HG02981 (cell line): ENCODE results near the gene APOA5.
"Not testable (repeated sequence)": the region's sequence is repeated elsewhere in the genome, so short reads cannot be mapped to it uniquely, and the experiment has no call there.

Source experiments
- ATAC-seq: cut with Tn5 transposase; IDR thresholded peaks from one replicate; pipeline ENCODE4 v1.9.1; 2021; ENCODE audit warnings: mild to moderate bottlenecking, moderate library complexity; ENCODE audit not compliant: unreplicated experiment

APOA5 gene

DNA sequence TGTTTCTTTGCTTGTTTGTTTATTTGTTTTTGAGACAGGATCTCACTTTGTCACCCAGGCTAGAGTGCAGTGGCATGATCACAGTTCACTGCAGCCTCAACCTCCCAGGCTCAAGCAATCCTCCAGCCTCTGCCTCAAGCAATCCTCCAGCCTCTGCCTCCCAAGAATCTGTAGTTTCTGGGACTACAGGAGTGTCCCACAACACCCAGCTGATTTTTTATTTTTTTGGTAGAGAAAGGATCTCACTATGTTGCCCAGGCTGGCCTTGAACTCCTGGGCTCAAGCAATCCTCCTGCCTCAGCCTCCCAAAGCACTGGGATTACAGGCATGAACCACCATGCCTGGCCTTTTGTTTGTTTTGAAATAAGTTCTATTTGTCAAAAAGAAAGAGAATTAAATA is 10.0 kb upstream of the APOA5 start:
- not testable (repeated sequence) for ATAC-seq

DNA sequence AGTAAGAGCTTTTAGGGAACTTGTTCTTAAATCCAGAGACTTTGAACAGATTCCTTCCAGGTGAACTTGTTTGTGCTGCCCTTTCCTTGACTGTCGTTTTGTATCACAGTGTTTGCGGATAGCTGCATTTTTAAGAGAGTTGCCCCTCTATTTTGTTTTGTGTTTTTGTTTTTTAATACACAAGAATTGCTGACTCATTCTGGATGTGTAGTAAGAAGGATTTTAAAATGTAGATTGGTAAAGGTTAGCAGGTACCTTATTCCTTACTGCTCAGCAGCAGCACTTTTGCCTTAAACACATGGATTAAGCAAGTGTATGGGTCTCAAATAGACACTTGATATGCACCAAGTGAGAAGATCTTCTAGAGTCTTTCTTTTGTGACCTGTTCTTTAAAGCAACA is 8.9 kb upstream of the APOA5 start:
- ATAC-seq, result no peak

DNA sequence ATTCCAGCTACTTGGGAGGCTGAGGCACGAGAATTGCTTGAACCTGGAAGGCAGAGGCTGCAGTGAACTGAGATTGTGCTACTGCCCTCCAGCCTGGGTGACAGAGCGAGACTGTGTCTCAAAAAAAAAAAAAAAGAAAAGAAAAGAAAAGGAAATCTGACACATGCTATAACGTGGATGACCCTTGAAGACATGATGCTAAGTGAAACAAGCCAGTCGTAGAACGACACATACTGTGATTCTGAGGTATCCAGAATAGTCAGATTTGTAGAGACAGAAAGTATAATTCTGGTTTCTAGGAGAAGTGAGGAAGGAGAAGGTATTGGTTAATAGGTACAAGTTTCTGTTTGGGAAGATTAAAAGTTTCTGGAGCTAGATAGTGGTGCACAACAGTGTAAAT is 6.7 kb upstream of the APOA5 start:
- ATAC-seq, result no peak

DNA sequence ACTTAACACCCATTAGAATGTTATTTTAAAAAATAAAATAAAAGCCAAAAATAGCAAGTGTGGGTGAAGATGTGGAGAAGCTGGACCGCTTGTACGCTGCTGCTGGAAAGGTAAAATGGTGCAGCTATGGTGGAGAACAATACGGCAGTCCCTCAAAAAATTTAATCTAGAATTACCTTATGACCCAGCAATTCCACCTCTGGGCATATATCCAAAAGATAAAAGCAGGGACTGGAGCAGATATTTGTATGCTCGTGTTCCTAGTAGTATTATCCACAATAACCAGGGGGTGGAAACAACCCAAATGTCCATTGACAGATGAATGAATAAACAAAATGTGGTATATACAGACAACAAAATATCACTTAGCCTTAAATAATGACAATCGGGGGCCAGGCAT is 6.1 kb upstream of the APOA5 start:
- no peak for ATAC-seq

DNA sequence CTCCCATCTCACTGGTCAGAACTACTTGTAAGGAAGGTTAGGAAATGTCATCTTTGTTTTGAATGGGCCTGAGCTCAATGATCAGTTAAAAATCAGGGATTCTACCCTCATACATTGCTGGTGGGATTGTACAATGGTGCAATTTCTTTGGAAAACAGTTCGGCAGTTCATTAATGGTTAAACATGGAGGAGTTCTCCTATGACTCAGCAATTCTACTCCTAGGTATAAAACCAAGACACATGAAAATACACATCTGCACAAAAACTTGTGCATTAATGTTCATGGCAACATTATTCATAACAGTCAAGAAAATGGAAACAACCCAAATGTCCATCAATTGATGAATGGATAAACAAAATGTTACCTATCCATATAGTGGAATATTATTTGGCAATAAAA is 4.9 kb upstream of the APOA5 start:
- ATAC-seq, result no peak

DNA sequence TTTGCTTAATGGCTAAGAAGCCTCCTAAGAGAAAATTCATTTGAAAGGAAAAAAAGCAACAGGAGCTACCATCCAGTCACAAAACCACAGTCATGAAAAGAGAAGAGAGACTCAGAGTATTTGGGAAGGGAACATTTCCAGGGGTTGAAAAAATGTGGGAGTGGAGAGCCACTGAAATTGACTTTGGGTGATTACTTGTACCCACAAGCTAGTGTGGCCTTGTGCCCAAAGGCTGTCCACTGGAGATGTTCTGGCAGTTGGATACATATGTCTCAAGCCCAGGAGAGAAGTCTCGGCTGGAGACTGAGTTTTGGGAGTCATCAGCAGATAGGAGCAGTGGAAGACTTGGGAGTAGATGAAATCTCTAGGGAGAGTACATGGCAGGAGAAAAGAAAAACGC is 3.2 kb upstream of the APOA5 start:
- no peak for ATAC-seq

DNA sequence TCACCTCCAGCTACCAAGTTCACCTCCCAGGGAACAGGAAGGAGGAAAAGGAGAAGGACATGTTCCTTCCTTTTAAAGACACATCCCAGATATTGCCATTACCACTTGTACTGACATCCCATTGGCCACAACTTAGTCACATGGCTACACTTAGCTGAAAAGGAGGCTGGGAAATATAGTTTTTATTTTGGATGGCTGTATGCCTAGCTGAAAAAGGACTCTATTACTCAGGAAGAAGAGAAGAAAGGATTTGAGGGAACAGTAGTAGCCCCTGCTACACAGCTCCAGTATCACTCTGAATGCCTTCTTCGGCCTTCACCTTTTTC is 2.1 kb upstream of the APOA5 start:
- no peak for ATAC-seq

DNA sequence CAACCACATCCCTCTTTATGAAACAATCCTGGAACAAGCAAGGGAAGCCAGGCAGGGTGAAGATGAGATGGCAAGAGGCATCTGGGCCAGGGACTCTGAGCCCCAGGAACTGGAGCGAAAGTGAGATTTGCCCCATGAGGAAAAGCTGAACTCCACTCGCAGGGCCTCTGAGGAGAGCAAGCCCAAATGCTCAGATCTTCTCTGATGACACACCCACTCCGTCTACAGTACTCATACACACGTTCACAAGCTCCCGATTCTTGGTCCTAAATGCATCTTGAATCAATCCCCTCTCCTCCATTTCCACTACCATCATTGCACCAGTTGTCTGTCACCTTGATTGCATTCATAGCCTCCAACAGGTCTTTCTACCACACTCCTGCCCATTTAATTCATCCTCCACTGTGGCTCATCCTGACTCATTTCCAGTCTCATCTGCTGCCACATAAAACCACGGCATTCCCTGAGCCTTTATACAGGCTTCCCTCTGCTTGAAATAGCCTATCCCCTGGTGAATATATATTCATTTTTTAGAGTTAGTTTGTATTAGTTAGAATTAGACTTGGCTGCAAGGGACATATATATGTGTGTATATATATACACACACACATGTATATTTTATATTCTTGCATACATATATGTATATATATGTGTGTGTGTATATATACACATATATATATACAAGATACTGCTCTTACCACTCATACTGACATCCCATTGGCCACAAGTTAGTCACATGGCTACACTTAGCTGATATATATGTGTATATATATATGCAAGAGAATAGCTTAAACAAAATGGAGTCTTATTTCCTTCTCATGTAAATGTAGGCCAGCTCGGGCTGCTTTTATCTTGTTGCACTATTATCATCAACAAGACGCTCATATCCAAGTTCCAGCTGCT is 1.4 kb upstream of the APOA5 start:
- ATAC-seq, result no peak

DNA sequence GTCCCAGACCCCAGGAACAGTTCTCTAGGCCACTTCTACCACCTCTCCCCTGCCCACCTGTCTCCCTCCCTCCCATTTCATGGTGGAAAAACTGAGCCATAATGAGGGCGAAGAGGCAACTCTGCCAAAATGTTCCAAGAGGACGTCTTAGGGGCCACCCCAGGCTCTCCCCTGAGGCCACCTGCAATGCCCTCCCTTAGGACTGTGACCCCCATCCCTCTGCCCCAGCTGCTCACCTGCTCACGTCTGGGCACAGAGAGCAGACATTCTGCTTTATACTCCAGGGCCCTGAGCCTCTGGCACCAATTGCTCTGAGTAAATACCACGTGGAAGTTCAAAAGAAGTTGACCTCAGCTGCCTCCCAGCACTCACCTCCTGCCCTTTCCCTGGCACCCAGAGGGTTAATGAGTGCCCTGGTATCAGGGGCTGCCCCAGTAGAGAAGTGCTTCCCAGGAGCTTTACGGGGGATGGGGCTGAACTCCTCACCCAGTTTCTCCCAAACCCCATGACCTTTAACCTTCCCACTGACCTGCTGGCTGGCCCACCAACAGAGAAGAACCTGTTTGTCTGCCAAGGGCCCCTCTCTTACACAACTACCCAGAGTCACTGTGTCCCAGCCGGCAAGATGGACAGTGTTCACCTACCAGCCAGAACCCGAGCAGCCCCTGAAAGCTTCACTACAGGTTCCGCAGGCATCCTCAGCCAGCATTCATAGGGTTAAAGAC is 627 bp upstream of the APOA5 start:
- no peak for ATAC-seq

DNA sequence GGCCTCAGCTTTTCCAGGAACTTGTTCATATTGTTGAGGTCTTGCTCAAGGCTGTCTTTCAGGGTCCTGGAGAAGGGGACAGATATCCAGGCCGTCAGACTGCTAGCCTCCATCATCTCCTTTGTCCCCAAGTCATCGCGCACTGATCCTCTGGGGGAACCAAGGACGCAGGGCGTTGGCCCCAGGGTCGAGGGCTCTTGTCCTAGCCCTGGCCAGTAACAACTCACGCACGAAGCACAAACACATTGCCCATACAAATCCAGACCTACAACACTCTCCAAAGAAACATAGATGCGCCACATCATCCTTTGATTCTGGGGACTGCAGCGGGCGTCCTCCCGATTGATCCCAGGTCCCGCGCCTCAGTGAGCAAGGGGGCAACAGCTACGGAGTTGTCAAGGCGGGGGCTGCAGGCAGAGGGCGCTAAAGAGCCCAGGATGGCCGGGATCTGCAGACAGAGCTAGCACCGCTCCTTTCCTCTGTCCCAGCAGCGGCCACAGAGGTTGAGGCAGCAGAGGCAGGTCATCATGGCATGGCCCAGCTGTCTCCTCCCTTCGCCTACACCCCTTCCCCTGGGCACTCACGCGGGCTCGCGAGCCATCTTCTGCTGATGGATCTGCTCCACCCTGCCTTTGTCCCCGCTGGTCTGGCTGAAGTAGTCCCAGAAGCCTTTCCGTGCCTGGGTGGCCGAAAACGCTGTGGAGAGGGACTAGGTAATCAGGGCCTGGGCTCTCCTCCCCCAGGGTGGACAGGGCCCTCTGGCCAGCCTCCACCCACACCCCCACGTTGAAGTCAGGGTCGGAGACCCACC is 472 bp downstream of the APOA5 start:
- ATAC-seq, result no peak

DNA sequence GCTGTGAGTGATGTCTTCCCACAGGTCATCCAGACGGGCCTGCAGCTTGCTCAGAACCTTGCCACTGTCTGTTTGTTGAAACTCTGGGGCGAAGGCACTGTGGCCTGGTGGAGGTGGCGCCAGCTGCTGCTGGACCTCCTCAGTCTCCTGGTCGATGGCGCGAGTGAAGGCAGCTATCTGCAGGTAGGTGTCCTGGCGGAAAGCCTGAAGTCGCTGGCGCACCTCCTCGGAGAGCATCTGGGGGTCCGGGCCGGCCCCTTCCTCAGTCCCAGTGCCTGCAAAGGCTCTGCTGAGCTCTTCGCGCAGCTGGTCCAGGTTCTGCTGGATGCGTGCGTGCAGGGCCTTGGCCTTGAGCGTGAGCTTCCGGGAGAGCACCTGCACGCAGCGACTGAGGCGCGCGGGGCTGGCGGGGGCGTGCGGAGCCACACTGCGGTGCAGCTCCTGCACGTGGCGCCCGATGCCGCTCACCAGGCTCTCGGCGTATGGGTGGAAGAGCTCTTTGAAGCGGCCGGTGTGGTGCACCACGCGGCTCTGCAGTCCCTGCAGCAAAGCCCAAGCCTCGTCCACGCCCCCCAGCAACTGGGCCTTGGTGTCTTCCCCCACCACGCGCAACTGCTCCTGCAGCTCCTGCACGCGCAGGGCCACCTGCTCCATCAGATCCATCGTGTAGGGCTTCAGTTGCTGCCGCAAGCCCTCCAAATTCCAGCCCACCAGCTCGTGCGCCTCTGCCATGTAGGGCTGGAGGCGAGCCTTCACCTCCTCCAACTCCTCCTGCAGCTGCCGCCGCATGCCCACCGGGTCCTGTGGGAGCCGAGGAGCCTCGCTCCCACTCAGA is 1.3 kb downstream of the APOA5 start:
- ATAC-seq, result no peak

DNA sequence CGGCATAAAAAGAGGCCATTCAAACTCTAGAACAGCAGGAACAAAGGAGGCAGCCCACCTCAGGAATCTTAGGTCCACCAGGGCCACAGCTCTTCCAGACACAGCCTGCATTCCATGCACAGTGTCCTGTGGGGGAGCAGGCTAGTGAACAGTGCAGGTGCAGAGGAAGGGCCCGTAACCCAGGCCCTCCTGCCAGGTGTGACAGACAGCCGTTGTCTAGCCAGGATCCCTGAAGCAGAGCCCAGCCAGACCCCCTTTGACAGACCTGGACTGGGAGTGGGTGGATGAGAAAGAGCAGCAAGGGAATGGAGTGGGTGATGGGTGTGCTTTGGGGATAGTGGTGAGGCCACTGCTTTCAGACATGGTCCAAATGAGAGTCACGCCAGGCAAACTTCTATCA is 2.7 kb downstream of the APOA5 start:
- no peak for ATAC-seq

DNA sequence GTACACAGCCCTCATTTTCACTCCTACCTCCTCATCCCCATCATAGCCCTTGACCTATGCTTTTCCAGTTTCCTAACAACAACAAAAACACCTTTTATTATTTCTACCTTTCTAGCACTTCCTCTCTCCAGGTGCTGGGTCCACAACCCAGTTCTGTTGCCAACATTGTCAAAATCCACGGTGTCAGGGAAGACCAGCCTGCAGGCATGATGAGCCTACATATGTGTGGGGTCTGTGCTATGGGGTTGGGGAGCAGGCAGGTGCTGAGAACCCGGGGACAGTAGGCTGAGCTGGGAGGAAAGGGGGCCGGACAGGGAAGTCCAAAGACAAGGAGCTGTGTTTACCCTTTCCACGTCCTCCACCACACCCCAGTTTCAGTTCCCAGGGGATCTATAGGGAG is 3.1 kb downstream of the APOA5 start:
- no peak for ATAC-seq

DNA sequence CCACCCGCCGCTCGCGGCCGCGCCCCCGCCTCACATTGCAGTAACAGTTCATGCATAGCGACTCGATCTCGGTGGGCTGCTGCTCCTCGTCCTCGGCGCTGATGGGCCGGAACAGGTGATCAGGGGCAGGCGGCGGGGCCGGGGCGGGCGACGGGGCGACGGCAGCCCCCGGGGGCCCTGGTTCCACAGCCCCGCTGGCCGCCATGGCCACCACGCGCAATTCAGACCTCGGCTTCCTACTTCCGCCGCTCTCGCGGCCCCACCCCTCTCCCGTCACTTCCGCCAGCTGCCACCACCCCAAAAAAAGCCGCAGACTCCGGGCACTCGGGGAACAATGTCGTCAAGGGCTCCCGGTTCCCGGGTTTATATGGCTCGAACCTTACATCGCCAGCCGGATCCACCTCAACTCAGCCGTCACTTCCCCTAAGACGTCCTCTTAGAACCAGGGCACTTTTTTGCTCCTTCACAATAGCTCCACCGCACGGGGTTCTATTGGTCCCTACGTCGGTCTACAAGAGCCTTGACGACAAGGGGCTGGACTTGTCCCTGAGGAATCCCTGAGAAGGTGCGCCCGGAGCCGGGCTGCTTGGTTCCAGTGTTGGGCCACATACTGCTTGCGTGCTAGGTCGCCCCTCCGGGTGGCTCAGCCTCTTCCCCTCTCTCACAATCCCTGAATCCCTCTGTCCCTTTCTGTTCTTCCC is 3.7 kb downstream of the APOA5 start, which contains the start of gene ZPR1:
TSS of gene ZPR1 (minus strand) at position 238 of the 701 bp plus-strand sequence. CDS start at position 205, 33 bp downstream.
- peak; percentile 80 for ATAC-seq

DNA sequence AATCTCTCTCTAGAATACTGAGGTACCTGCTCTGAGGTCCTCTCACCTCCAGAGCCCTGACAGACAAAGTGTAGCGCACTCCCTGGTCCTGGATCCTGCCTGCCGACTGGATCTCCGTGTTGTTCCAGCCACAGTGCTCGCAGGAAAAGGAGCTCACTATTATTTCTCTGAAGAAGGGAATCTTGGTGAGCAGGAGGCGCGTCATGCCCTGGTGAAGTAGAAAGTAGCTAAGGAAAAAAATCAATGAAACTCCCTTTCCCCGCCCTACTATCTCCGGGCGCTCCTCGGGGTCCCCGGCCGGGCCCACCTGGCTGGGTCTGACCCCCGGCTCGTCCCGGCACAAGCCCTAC is 4.3 kb downstream of the APOA5 start:
- no peak for ATAC-seq

DNA sequence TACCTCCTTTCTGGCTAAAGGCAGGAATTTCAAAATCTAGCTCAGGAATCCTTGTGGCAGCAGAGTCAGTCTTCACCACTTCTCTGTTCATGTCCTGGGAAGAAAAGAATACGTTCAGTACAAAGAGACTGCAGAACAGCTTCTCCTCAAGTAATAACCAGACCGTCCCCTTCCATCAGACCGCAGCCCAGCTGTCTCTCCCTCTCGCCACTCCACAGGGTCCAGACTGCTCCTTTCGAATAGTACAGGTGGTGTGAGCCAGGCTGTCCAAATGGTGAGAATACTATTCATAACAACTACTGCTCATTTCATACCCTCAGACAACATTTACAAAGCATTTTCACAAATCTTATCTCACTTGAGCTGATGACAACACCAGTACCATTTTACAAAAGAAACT is 4.7 kb downstream of the APOA5 start:
- ATAC-seq, result no peak

DNA sequence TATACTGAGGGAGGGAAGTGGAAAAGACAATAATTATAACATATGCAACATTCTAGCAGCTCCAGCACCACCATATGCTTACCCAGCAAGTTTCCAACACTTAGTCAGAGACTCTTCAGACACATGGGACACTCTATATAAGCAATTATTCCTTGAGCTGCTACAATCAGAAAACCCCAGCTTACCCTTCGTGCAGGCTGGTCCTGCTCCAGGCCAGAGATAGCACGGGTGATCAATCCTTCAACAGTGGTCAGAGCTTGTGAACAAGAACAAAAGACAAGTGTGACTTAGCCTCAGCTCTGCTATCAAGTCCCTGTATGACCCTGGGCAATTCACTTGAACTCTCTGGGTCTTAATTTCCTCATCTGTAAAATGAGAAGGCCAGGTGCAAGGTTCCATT is 5.4 kb downstream of the APOA5 start:
- ATAC-seq, result no peak

DNA sequence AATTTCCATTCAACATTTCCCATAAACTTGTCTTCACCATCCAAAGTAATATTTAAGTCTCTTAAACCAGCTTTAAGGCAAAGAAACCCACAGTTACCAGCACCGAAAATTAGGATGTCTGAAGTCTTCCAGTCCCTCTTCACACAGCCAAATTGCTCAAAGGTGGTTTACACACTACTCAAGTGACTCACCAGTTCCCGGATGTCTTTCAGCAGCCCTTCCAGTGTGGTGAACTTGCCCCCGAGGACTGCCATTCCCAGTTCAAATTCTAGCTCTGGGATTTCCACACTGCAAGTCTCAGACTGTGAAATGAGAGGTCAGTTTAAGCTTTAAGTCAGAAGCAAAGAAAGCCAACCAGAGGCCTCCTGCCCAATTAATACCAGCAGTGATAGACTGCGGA is 9.0 kb downstream of the APOA5 start:
- ATAC-seq, result no peak

DNA sequence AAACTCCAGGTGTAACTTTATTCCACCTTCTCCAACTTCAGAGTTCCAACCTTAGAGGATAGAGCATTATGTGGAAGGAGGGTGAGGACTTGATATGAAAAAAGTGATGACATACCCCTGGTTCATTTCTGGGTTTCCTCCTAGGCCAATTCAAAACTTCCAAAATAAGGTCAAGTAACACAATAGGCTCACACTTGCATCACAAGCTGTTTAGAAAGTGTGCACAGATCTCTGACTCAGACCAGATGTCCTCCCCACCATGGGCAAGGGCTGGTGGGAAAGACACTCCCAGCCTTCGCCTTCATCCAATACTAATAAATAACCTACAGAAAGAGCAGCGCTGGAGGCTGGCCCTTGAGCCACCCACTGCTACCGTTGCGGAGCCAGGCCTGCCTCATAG is 13.1 kb downstream of the APOA5 start:
- no peak for ATAC-seq

DNA sequence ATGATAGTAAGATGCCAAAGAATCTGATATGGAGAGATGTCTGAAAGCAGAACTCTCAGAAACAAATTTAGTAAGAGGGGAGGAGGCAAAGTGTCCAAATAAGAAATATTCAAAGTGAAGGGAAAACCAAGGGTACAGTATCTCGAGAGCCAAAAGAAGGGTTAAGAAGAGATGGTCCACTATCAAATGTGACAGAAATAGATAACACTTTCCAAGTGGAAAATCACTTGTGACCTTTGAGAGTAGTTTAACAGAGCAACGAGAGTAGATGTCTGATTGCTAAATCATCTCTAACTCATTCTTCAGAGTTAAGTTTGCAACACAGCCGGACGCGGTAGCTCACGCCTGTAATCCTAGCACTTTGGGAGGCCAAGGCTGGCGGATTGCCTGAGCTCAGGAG is 14.6 kb downstream of the APOA5 start:
- ATAC-seq, result no peak
